SK-N-SH (cell line): Measurements from ENCODE around the gene EIF4E1B. TPM values are rescaled to one million over a fixed set of nuclear protein-coding genes. Genes with fewer than 3 reads are reported as not detected.

Experiments
- CTCF ChIA-PET: fragments of 300-600, 350-600 bp; formaldehyde crosslinking; extraction: SDS; loops from one replicate; lab custom pipeline; 2021; lab: Yijun Ruan, JAX
- POLR2A ChIA-PET: fragments of 350-600 bp; sonication (Branson Sonifier 250); formaldehyde crosslinking; extraction: SDS; loops from one replicate; lab custom pipeline; 2020; ENCODE audit warnings: antibody characterized with exemption, inconsistent platforms; lab: Yijun Ruan, JAX
- DNase-seq: peaks from one replicate; pipeline ENCODE4 v3.0.0; 2012
- H2AFZ ChIP-seq: fragments of 200-600 bp; sonication (generic); 2 replicates; pipeline ENCODE4 v1.8.1; 2016; ENCODE audit warnings: antibody characterized with exemption, mild to moderate bottlenecking, low read depth
- H3F3A ChIP-seq: fragments of 200-600 bp; sonication (generic); replicated peaks from 2 replicates; pipeline ENCODE3; 2016; ENCODE audit warnings: antibody characterized with exemption, mild to moderate bottlenecking; ENCODE audit not compliant: insufficient read depth
- H3K27ac ChIP-seq, 2 experiments: fragments of 200-500 bp in 1 of 2; fragments of 200-600 bp in 1 of 2; sonication (Bioruptor generic) in 1 of 2; sonication (generic), shearing (Covaris generic) in 1 of 2; 2 replicates each; pipeline versions ENCODE4 v1.5.1 to v1.6.1; 2014 to 2016; ENCODE audit warnings: low read depth in 2 of 2, inconsistent platforms in 1 of 2, low read length in 1 of 2, mild to moderate bottlenecking in 1 of 2, mixed read lengths in 1 of 2
- H3K27me3 ChIP-seq: fragments of 200-600 bp; sonication (generic), shearing (Covaris generic); 2 replicates; pipeline ENCODE4 v1.6.1; 2016; ENCODE audit warnings: mixed run types; ENCODE audit not compliant: insufficient read depth
- H3K36me3 ChIP-seq, 2 experiments: fragments of 200-500 bp in 1 of 2; fragments of 200-600 bp in 1 of 2; sonication (Bioruptor generic) in 1 of 2; sonication (generic) in 1 of 2; replicated peaks in 1 of 2; 2 replicates each; pipeline versions ENCODE3 to v1.5.1; 2014 to 2016; ENCODE audit warnings: low read length in 1 of 2, mild to moderate bottlenecking in 1 of 2; ENCODE audit not compliant: insufficient read depth in 2 of 2, control insufficient read depth in 1 of 2
- H3K4me1 ChIP-seq, 2 experiments: fragments of 200-500 bp in 1 of 2; fragments of 200-600 bp in 1 of 2; sonication (Bioruptor generic) in 1 of 2; sonication (generic), shearing (Covaris generic) in 1 of 2; 2 replicates each; pipeline versions ENCODE4 v1.5.1 to v1.6.1; 2014 to 2016; ENCODE audit warnings: low read depth in 1 of 2, low read length in 1 of 2, mixed run types in 1 of 2; ENCODE audit not compliant: insufficient read depth in 2 of 2, control insufficient read depth in 1 of 2
- H3K4me2 ChIP-seq: fragments of 200-600 bp; sonication (generic), shearing (Covaris generic); 2 replicates; pipeline ENCODE4 v1.6.1; 2017; ENCODE audit warnings: mixed run types
- H3K4me3 ChIP-seq, 2 experiments: fragments of 200-500 bp in 1 of 2; fragments of 200-600 bp in 1 of 2; sonication (Bioruptor generic) in 1 of 2; sonication (generic), shearing (Covaris generic) in 1 of 2; 2 replicates each; pipeline versions ENCODE4 v1.5.1 to v1.8.1; 2014 to 2016; ENCODE audit warnings: low read depth in 2 of 2, inconsistent platforms in 1 of 2, low read length in 1 of 2, mild to moderate bottlenecking in 1 of 2, mixed read lengths in 1 of 2, moderate library complexity in 1 of 2
- H3K79me2 ChIP-seq: fragments of 200-600 bp; sonication (generic); 2 replicates; pipeline ENCODE4 v1.8.1; 2017; ENCODE audit warnings: mild to moderate bottlenecking; ENCODE audit not compliant: insufficient read depth
- H3K9ac ChIP-seq: fragments of 200-600 bp; sonication (generic); 2 replicates; pipeline ENCODE4 v1.6.1; 2017; ENCODE audit warnings: mixed run types
- H3K9me2 ChIP-seq: fragments of 200-600 bp; sonication (generic); 2 replicates; pipeline ENCODE4 v1.6.1; 2017; ENCODE audit warnings: mixed run types
- H3K9me3 ChIP-seq: fragments of 200-600 bp; sonication (generic); 2 replicates; pipeline ENCODE4 v1.6.1; 2017; ENCODE audit warnings: mixed run types, mild to moderate bottlenecking, moderate library complexity
- H4K20me1 ChIP-seq: fragments of 200-600 bp; sonication (generic); 2 replicates; pipeline ENCODE4 v1.6.1; 2017; ENCODE audit warnings: mild to moderate bottlenecking, mixed run types; ENCODE audit not compliant: insufficient read depth
- CTCF ChIP-seq: fragments of 200-600 bp; sonication (generic); IDR thresholded peaks from 2 replicates; pipeline ENCODE4 v1.6.1; 2017; ENCODE audit warnings: antibody characterized with exemption, mild to moderate bottlenecking, moderate library complexity
- ELF1 ChIP-seq: IDR thresholded peaks from 2 replicates; pipeline ENCODE4 v1.4.0; 2012
- EP300 ChIP-seq, 2 experiments: IDR thresholded peaks; 2 replicates each; pipeline versions ENCODE4 v1.4.0 to v1.6.1; 2012; ENCODE audit warnings: borderline replicate concordance in 1 of 2, low read depth in 1 of 2, low read length in 1 of 2
- GATA2 ChIP-seq: sonication (generic); formaldehyde crosslinking; IDR thresholded peaks from 2 replicates; pipeline ENCODE4 v1.5.0; 2020; ENCODE audit warnings: mild to moderate bottlenecking, missing genetic modification reagents
- POLR2AphosphoS5 ChIP-seq: IDR thresholded peaks from 2 replicates; pipeline ENCODE4 v1.6.1; 2012; ENCODE audit warnings: low read depth, low read length
- RAD21 ChIP-seq: IDR thresholded peaks from 2 replicates; pipeline ENCODE4 v1.6.1; 2012; ENCODE audit warnings: mild to moderate bottlenecking, low read length
- RCOR1 ChIP-seq: fragments of 150-350 bp; IDR thresholded peaks from 2 replicates; pipeline ENCODE4 v1.6.1; 2017; ENCODE audit warnings: antibody characterized with exemption, low read length
- RXRA ChIP-seq: IDR thresholded peaks from 2 replicates; pipeline ENCODE4 v1.4.0; 2012; ENCODE audit warnings: low read depth, mild to moderate bottlenecking, borderline replicate concordance
- SIN3A ChIP-seq: IDR thresholded peaks from 2 replicates; pipeline ENCODE4 v1.6.1; 2012; ENCODE audit warnings: low read depth, mild to moderate bottlenecking, low read length, moderate library complexity, borderline replicate concordance
- SMC3 ChIP-seq: IDR thresholded peaks from 2 replicates; pipeline ENCODE4 v1.6.1; 2012; ENCODE audit warnings: low read depth, low read length, improper control_type of control experiment
- TAF1 ChIP-seq: IDR thresholded peaks from 2 replicates; pipeline ENCODE4 v1.6.1; 2012; ENCODE audit warnings: low read depth, mild to moderate bottlenecking, low read length, moderate library complexity, borderline replicate concordance
- USF1 ChIP-seq: IDR thresholded peaks from 2 replicates; pipeline ENCODE4 v1.4.0; 2012; ENCODE audit warnings: low read depth, borderline replicate concordance
- USF2 ChIP-seq: fragments of 150-350 bp; IDR thresholded peaks from 2 replicates; pipeline ENCODE4 v1.6.1; 2017; ENCODE audit warnings: antibody characterized with exemption, low read length, low read depth, borderline replicate concordance
- WGBS: methylation state at CpG from one replicate; pipeline ENCODE4 v1.1.6; 2017; ENCODE audit warnings: low lambda C conversion rate; 5-methylcytosine and 5-hydroxymethylcytosine counted together
- polyA plus RNA-seq, 3 experiments: library from polyadenylated mRNA; depleted of rRNA; stranded (reverse); fragments of >200 nt; gene quantifications; 2 replicates each; pipeline ENCODE4 v1.2.3, GENCODE V29; 2012
- TF ChIP-seq, protein P1 (sequence below): IDR thresholded peaks from 2 replicates; pipeline ENCODE4 v1.4.0; 2012; ENCODE audit warnings: low read depth, borderline replicate concordance
- TF ChIP-seq, protein P2 (sequence below): IDR thresholded peaks from 2 replicates; pipeline ENCODE4 v1.6.1; 2012; ENCODE audit warnings: mild to moderate bottlenecking, low read depth, low read length, moderate library complexity
- TF ChIP-seq, protein P3 (sequence below): IDR thresholded peaks from 2 replicates; pipeline ENCODE4; 2012

Gene EIF4E1B
- polyA plus RNA-seq, 1 of the 3 experiments (the other 2 are of a cell fraction): not detected

DNA sequence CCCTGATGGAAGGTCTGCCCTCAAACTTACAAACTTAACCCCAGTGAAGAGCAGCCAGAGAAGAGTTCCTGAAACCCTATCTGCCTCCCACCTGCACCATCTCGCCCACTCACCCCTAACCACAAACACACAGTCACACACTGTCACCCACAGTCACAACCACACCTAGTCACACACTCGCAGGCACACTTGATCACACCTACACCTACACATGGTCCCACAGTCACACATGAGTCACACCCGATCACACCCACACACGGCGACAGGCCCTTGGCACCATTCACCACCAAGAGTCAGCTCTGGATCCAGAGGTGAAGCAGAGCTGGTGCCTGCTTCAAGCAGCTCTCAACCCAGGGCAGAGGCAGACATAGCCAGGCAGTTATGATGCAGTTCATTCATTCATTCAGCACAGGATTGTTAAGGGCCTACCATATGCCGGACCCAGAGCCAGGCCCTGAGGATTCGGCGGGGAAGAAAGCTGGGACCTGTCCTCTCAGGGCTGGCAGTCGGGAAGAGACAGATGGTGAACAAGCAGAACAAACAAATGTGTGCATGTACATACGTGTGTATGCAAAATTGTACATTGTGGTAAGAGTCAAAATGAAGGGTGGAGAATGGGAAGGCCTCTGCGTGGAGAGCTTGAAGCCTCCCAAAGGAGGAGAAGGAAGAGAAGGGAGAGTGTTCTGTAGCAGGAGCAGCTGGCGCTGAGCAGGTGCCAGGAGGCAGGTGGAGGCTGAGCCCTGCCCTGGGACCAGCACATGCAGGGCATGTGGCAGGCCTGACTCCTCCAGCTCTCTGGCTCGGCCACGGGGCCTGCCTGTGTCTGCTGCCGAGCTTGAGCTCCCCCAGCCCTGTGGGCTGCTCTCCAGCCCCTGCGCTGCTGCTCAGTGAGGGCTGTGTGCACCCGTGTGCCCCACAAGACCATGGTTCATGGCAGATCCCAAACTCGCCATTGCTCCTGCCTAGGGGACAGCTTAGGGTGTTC, 23.2 kb downstream of the EIF4E1B start:
- Histone ChIP-seq H3K9me3 (no peaks in the 10 kb centered on the region), H3K4me2 (no peak overlapping the region), H3K27ac (no peak overlapping the region), H3K4me1 (peaks cover 0 to 41% of the 10 kb centered on the region in 2 experiments; a peak in 1 of 4 replicates), H3K9ac (no peak overlapping the region), H4K20me1 (peaks cover 31% of the 10 kb centered on the region), H3K27me3 (no peaks in the 10 kb centered on the region), H2AFZ (no peak overlapping the region), H3K79me2 (peaks cover 32% of the 10 kb centered on the region), H3K9me2 (no peaks in the 10 kb centered on the region), H3F3A (no peaks in the 10 kb centered on the region), H3K4me3 (no peak overlapping the region), H3K36me3 (peaks cover 4 to 29% of the 10 kb centered on the region in 2 experiments)
- 88% methylated on average over 16 of the region's 18 CpGs for WGBS
- ChIA-PET POLR2A (no interaction called here), CTCF (no interaction called here)
- TF ChIP-seq USF1: no peak
- no peak for TF ChIP-seq TAF1
- TF ChIP-seq GATA2 (CRISPR knock-in tag): no peak
- no peak for TF ChIP-seq CTCF
- no peak for TF ChIP-seq ELF1
- TF ChIP-seq SMC3: no peak
- TF ChIP-seq, protein P1, sequence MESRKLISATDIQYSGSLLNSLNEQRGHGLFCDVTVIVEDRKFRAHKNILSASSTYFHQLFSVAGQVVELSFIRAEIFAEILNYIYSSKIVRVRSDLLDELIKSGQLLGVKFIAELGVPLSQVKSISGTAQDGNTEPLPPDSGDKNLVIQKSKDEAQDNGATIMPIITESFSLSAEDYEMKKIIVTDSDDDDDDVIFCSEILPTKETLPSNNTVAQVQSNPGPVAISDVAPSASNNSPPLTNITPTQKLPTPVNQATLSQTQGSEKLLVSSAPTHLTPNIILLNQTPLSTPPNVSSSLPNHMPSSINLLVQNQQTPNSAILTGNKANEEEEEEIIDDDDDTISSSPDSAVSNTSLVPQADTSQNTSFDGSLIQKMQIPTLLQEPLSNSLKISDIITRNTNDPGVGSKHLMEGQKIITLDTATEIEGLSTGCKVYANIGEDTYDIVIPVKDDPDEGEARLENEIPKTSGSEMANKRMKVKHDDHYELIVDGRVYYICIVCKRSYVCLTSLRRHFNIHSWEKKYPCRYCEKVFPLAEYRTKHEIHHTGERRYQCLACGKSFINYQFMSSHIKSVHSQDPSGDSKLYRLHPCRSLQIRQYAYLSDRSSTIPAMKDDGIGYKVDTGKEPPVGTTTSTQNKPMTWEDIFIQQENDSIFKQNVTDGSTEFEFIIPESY: no peak
- TF ChIP-seq USF2: no peak
- no peak for TF ChIP-seq EP300 (IDR thresholded peaks at IDR 0.05; ENCODE audit: borderline replicate concordance in 1 of 2, low read depth in 1 of 2, low read length in 1 of 2)
- TF ChIP-seq RAD21: no peak
- TF ChIP-seq, protein P2, sequence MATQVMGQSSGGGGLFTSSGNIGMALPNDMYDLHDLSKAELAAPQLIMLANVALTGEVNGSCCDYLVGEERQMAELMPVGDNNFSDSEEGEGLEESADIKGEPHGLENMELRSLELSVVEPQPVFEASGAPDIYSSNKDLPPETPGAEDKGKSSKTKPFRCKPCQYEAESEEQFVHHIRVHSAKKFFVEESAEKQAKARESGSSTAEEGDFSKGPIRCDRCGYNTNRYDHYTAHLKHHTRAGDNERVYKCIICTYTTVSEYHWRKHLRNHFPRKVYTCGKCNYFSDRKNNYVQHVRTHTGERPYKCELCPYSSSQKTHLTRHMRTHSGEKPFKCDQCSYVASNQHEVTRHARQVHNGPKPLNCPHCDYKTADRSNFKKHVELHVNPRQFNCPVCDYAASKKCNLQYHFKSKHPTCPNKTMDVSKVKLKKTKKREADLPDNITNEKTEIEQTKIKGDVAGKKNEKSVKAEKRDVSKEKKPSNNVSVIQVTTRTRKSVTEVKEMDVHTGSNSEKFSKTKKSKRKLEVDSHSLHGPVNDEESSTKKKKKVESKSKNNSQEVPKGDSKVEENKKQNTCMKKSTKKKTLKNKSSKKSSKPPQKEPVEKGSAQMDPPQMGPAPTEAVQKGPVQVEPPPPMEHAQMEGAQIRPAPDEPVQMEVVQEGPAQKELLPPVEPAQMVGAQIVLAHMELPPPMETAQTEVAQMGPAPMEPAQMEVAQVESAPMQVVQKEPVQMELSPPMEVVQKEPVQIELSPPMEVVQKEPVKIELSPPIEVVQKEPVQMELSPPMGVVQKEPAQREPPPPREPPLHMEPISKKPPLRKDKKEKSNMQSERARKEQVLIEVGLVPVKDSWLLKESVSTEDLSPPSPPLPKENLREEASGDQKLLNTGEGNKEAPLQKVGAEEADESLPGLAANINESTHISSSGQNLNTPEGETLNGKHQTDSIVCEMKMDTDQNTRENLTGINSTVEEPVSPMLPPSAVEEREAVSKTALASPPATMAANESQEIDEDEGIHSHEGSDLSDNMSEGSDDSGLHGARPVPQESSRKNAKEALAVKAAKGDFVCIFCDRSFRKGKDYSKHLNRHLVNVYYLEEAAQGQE: no peak
- no peak for TF ChIP-seq SIN3A
- TF ChIP-seq RCOR1: no peak
- no peak for TF ChIP-seq RXRA
- TF ChIP-seq, protein P3, sequence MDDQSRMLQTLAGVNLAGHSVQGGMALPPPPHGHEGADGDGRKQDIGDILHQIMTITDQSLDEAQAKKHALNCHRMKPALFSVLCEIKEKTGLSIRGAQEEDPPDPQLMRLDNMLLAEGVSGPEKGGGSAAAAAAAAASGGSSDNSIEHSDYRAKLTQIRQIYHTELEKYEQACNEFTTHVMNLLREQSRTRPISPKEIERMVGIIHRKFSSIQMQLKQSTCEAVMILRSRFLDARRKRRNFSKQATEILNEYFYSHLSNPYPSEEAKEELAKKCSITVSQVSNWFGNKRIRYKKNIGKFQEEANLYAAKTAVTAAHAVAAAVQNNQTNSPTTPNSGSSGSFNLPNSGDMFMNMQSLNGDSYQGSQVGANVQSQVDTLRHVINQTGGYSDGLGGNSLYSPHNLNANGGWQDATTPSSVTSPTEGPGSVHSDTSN: no peak
- no peak for TF ChIP-seq POLR2AphosphoS5
- DNase-seq: no peak
